Retinal pigment epithelial cell (primary cell): ENCODE data around the gene CACNA1B.

Experiments used
- DNase-seq: peaks from one replicate; pipeline ENCODE4 v3.0.0-alpha.2; 2010; ENCODE audit warnings: low read depth
- H3K4me3 ChIP-seq: 2 replicates; pipeline ENCODE4 v1.5.1; 2011; ENCODE audit warnings: mild to moderate bottlenecking, low read length, control low read depth, moderate library complexity
- TF ChIP-seq, protein P1 (sequence below): conservative IDR thresholded peaks from 2 replicates; pipeline ENCODE4 v1.5.1; 2011; ENCODE audit warnings: low read depth, low read length, control low read depth, inconsistent platforms

CACNA1B gene

DNA sequence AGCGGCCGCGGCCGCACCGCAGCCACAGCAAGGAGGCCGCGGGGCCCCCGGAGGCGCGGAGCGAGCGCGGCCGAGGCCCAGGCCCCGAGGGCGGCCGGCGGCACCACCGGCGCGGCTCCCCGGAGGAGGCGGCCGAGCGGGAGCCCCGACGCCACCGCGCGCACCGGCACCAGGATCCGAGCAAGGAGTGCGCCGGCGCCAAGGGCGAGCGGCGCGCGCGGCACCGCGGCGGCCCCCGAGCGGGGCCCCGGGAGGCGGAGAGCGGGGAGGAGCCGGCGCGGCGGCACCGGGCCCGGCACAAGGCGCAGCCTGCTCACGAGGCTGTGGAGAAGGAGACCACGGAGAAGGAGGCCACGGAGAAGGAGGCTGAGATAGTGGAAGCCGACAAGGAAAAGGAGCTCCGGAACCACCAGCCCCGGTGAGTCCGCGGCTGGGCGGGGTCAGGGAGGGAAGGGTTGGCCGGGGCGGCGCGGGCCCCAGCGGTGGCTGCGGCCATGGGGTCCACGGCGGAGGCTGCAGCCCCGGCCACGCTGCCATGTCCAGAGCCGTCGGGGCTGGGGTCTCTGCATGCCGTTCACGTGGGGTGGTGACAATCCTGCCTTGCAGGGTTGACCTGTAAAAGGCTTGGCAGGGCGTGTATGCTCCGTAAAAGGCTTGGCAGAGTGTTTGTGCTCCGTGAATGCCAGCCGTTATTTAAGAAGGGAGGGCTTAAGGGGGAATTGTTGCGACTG lies 146.0 kb downstream of the CACNA1B start:
- no peak overlapping the region for H3K4me3 ChIP-seq
- TF ChIP-seq, protein P1, sequence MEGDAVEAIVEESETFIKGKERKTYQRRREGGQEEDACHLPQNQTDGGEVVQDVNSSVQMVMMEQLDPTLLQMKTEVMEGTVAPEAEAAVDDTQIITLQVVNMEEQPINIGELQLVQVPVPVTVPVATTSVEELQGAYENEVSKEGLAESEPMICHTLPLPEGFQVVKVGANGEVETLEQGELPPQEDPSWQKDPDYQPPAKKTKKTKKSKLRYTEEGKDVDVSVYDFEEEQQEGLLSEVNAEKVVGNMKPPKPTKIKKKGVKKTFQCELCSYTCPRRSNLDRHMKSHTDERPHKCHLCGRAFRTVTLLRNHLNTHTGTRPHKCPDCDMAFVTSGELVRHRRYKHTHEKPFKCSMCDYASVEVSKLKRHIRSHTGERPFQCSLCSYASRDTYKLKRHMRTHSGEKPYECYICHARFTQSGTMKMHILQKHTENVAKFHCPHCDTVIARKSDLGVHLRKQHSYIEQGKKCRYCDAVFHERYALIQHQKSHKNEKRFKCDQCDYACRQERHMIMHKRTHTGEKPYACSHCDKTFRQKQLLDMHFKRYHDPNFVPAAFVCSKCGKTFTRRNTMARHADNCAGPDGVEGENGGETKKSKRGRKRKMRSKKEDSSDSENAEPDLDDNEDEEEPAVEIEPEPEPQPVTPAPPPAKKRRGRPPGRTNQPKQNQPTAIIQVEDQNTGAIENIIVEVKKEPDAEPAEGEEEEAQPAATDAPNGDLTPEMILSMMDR: no peak
- no peak for DNase-seq

DNA sequence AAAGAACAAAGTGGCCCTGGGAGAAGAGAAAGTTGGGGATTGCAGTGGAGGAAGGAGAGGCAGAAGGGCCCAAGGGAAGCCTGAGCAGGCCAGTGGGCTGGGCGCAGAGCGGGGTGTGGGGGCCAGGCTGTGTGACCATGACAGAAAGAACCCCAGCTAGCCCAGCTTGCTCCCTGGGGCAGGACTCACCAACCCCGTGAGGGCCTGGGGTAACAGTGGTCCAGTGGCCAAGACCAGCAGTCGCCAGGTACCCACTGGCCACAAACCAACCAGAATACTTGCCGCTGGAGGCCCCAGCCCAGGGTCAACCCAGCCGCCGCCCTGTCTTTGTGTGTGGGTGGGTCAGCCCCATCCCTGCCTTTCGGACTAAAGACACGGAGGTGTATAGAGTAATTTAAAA lies 146.5 kb downstream of the CACNA1B start:
- DNase-seq: no peak
- no peak overlapping the region for H3K4me3 ChIP-seq
- TF ChIP-seq, protein P1: no peak

DNA sequence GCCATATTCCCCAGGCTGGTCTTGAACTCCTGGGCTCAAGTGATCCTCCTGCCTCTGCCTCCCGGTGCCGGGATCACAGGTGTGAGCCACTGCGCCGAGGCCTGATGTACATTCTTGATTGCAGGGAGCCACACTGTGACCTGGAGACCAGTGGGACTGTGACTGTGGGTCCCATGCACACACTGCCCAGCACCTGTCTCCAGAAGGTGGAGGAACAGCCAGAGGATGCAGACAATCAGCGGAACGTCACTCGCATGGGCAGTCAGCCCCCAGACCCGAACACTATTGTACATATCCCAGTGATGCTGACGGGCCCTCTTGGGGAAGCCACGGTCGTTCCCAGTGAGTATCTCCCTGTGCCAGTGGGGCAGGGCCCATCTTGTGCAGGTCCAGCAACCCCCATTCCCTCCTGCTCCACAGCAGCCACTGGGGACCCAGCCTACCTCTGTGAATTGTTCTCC lies 147.3 kb downstream of the CACNA1B start:
- TF ChIP-seq, protein P1: no peak
- no peak for DNase-seq
- H3K4me3 ChIP-seq: no peak overlapping the region

DNA sequence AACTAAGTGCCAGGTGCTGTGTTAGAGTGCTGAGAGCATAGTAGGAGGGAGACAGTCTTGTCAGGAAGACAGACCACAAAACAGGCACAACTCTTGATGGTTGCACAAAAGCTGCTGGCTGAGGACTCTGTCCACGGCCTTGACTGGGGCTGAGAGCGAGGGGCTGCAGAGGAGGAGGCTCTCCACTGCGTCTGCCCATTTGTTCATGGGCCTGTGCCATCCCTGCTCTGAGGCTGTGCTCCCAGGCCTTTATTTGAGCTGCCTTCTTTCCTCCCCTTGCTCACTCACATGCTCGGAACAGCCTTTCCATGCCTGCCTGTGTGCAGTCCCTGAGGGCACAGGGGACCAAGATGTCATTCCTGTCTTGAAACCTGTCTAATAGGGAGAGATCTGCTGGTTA lies 147.8 kb downstream of the CACNA1B start:
- H3K4me3 ChIP-seq: no peak overlapping the region
- TF ChIP-seq, protein P1: no peak
- no peak for DNase-seq

DNA sequence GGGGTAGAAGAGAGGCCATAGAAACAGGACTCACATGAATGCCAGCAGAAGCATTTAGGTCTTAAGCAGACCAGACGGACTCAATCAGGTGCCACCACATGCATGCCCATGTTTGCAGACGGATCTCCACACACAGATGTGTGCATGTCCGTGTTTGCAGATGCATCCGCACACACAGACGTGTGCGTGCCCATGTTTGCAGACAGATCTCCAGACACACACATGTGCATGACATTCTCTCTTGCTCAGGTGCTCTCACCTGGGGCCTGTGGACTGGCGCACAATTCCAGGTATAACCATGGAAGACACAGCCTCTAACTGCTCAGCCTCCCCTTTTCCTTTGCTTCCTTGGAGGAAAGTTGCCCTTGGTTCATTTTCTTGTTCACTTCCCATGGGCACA lies 148.3 kb downstream of the CACNA1B start:
- no peak for DNase-seq
- TF ChIP-seq, protein P1: no peak

DNA sequence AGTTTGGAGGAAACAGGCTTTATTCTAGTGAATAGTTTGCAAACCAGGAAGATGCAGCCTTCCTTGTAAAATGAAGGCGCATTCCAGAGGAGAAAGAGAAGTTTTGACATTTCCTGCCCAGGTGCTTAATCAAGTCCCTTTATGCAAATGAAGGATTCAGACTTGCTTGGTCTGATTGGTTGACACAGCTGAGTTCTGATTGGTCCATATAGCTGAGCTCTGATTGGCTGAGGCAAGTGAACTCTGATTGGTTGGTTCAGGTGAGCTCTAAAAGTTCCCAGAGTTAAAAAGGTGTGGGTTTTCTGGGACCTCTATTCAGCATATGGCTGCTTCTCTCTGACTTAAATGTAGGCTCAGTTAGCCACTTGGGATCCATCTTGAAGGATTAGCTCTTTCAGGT lies 151.0 kb downstream of the CACNA1B start:
- TF ChIP-seq, protein P1: no peak
- H3K4me3 ChIP-seq: no peak overlapping the region
- no peak for DNase-seq

More for the DNA sequence above, 148.3 kb downstream of the CACNA1B start:
- no peak overlapping the region for H3K4me3 ChIP-seq

DNA sequence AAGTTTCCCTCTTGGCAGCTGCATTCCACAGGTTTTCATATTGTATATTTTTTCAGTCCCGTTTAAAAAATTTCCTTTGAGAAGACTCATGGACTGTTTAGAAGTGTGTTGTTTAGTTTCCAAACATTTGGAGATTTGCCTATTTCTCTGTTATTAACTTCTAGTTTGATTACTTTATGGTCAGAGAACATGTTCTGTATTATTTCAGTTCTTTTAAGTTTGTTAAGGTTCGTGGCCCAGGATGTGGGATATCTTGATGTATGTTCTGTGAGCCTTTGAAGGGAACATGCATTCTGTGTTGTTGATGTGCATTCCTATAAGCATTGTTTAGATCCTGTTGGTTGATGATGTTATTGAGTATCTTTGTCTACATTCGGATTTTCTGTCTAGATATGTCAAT lies 153.6 kb downstream of the CACNA1B start:
- H3K4me3 ChIP-seq: no peak overlapping the region
- DNase-seq: no peak
- TF ChIP-seq, protein P1: no peak
